K562 (cell line): ENCODE results near the gene NEK3. TPM values are rescaled to one million over a fixed set of nuclear protein-coding genes. Genes with fewer than 3 reads are reported as not detected.

Experiments used
- ATAC-seq: fragments of 200-7000 bp; cut with Tn5 transposase; 3 replicates; pipeline ENCODE4 v1.9.1; 2020; ENCODE audit warnings: moderate library complexity
- BruUV-seq: library from RNA; stranded (reverse); fragments of 400-500 nt; replicated peaks from 2 replicates; lab custom pipeline; 2021; lab: Mats Ljungman, UMichigan
- CTCF ChIA-PET: fragments of 300-600 bp; formaldehyde crosslinking; extraction: SDS; loops from one replicate; lab custom pipeline; 2021; ENCODE audit warnings: low intra/inter-chr PET ratio; lab: Yijun Ruan, JAX
- POLR2A ChIA-PET: fragments of 300-600, 350-650 bp; sonication (Branson Sonifier 250); formaldehyde crosslinking; extraction: SDS; loops from one replicate; lab custom pipeline; 2021; ENCODE audit warnings: antibody characterized with exemption, inconsistent platforms; lab: Yijun Ruan, JAX
- DNase-seq, 4 experiments: peaks; one replicate each; pipeline versions ENCODE4 v3.0.0 to v3.0.0-alpha.2; 2011 to 2018; ENCODE audit warnings: low spot score in 3 of 4, mixed read lengths in 3 of 4; ENCODE audit errors: extremely low read depth in 1 of 4
- FAIRE-seq: peaks from 2 replicates; lab custom pipeline; 2011; peaks lifted over from hg19 to GRCh38; lab: Jason Lieb, UNC
- H2AFZ ChIP-seq: 2 replicates; pipeline ENCODE4 v1.6.0; 2011; ENCODE audit warnings: low read depth, low read length, control low read depth, inconsistent platforms
- H3K27ac ChIP-seq: fragments of 200-600 bp; 3 replicates; pipeline ENCODE4 v1.8.0; 2011; ENCODE audit warnings: low read depth, mild to moderate bottlenecking, control low read depth, inconsistent platforms, low read length, moderate library complexity, mixed read lengths; ENCODE audit errors: extremely low read depth
- H3K27me3 ChIP-seq, 2 experiments: fragments of 300-600 bp in 1 of 2; 2 replicates in 1 of 2; 3 replicates in 1 of 2; pipeline versions ENCODE4 v1.6.0 to v1.8.0; 2011; ENCODE audit warnings: inconsistent platforms in 2 of 2, low read length in 2 of 2, mild to moderate bottlenecking in 1 of 2, mixed read lengths in 1 of 2, moderate library complexity in 1 of 2; ENCODE audit not compliant: control insufficient read depth in 2 of 2, insufficient read depth in 2 of 2
- H3K36me3 ChIP-seq: fragments of 300-600 bp; 3 replicates; pipeline ENCODE4 v1.8.0; 2011; ENCODE audit warnings: mild to moderate bottlenecking, low read length, inconsistent platforms; ENCODE audit not compliant: control insufficient read depth, insufficient read depth
- H3K4me1 ChIP-seq, 2 experiments: fragments of 200-600 bp in 1 of 2; replicated peaks in 1 of 2; 2 replicates in 1 of 2; 3 replicates in 1 of 2; pipeline versions ENCODE4 v1.5.1 to v1.8.0; 2011; ENCODE audit warnings: inconsistent platforms in 2 of 2, low read length in 2 of 2, mild to moderate bottlenecking in 1 of 2, mixed read lengths in 1 of 2, moderate library complexity in 1 of 2; ENCODE audit not compliant: control insufficient read depth in 2 of 2, insufficient read depth in 2 of 2
- H3K4me2 ChIP-seq: 2 replicates; pipeline ENCODE4 v1.6.1; 2011; ENCODE audit warnings: low read length, control low read depth, inconsistent platforms, mixed read lengths; ENCODE audit not compliant: insufficient read depth
- H3K4me3 ChIP-seq: fragments of 200-600 bp; sonication (generic), shearing (Covaris generic); 2 replicates; pipeline ENCODE4 v1.5.1; 2016; ENCODE audit warnings: control low read depth, inconsistent platforms
- H3K79me2 ChIP-seq: fragments of 200-600 bp; 3 replicates; pipeline ENCODE4 v1.8.0; 2011; ENCODE audit warnings: low read length, inconsistent platforms; ENCODE audit not compliant: control insufficient read depth, insufficient read depth
- H3K9ac ChIP-seq, 2 experiments: 2 replicates each; pipeline versions ENCODE4 v1.6.0 to v1.6.1; 2011; ENCODE audit warnings: low read depth in 2 of 2, low read length in 2 of 2, control low read depth in 1 of 2, inconsistent platforms in 1 of 2, mild to moderate bottlenecking in 1 of 2, mixed read lengths in 1 of 2; ENCODE audit not compliant: insufficient read depth in 1 of 2
- H3K9me1 ChIP-seq: one replicate; pipeline ENCODE4 v1.6.0; 2011; ENCODE audit warnings: inconsistent platforms, mild to moderate bottlenecking, low read length, moderate library complexity; ENCODE audit not compliant: control insufficient read depth, insufficient read depth
- H3K9me3 ChIP-seq: replicated peaks from 2 replicates; pipeline ENCODE4 v1.5.1; 2011; ENCODE audit warnings: low read depth, low read length, inconsistent platforms; ENCODE audit not compliant: control insufficient read depth, insufficient read depth
- H4K20me1 ChIP-seq: replicated peaks from 2 replicates; pipeline ENCODE4 v1.6.1; 2011; ENCODE audit warnings: low read length, inconsistent platforms, mixed read lengths; ENCODE audit not compliant: control insufficient read depth, insufficient read depth
- C11orf30 ChIP-seq: fragments of 450-650 bp; IDR thresholded peaks from 2 replicates; pipeline ENCODE4 v1.6.1; 2016; ENCODE audit warnings: low read depth, mild to moderate bottlenecking
- DEAF1 ChIP-seq: fragments of 450-650 bp; formaldehyde crosslinking; IDR thresholded peaks from 2 replicates; pipeline ENCODE4 v1.4.0; 2020; ENCODE audit warnings: mild to moderate bottlenecking, moderate library complexity
- DPF2 ChIP-seq: fragments of 450-650 bp; IDR thresholded peaks from 2 replicates; pipeline ENCODE4 v1.6.1; 2016
- HDAC6 ChIP-seq: IDR thresholded peaks from 2 replicates; pipeline ENCODE4 v1.6.1; 2012; ENCODE audit warnings: low read depth, mild to moderate bottlenecking, control low read depth, inconsistent platforms, low read length, moderate library complexity
- MYC ChIP-seq, 2 experiments: fragments of 250-450 bp in 1 of 2; sonication (Bioruptor Pico) in 1 of 2; IDR thresholded peaks; 2 replicates each; pipeline versions ENCODE4 v1.5.1 to v1.6.1; 2012 to 2021; ENCODE audit warnings: low read depth in 2 of 2, borderline replicate concordance in 1 of 2, improper control_type of control experiment in 1 of 2, low read length in 1 of 2, mild to moderate bottlenecking in 1 of 2, moderate library complexity in 1 of 2
- PCBP2 ChIP-seq: fragments of 200-400 bp; formaldehyde crosslinking; IDR thresholded peaks from 2 replicates; pipeline ENCODE4 v1.6.1; 2018; ENCODE audit warnings: low read length, low read depth, mild to moderate bottlenecking, moderate library complexity; ENCODE audit not compliant: poor library complexity, severe bottlenecking
- SMC3 ChIP-seq: conservative IDR thresholded peaks from 2 replicates; pipeline ENCODE4 v1.6.1; 2011; ENCODE audit warnings: low read depth, low read length, improper control_type of control experiment; ENCODE audit not compliant: insufficient read depth
- SRSF1 ChIP-seq: fragments of 200-400 bp; formaldehyde crosslinking; IDR thresholded peaks from 2 replicates; pipeline ENCODE4 v1.6.1; 2017; ENCODE audit warnings: mild to moderate bottlenecking, low read depth, low read length, moderate library complexity
- SRSF3 ChIP-seq: fragments of 200-400 bp; formaldehyde crosslinking; IDR thresholded peaks from 2 replicates; pipeline ENCODE4 v1.6.1; 2016; ENCODE audit warnings: mild to moderate bottlenecking, low read length, moderate library complexity; ENCODE audit not compliant: insufficient read depth
- TCF3 ChIP-seq: sonication (generic); formaldehyde crosslinking; IDR thresholded peaks from 2 replicates; pipeline ENCODE4 v1.4.0; 2020; ENCODE audit warnings: mild to moderate bottlenecking, missing genetic modification reagents
- ZNF316 ChIP-seq: fragments of 450-650 bp; IDR thresholded peaks from 2 replicates; pipeline ENCODE4 v1.6.1; 2016
- ZNF639 ChIP-seq, 2 experiments: fragments of 200-800 bp in 1 of 2; sonication (Bioruptor generic) in 1 of 2; sonication (generic) in 1 of 2; formaldehyde crosslinking in 1 of 2; IDR thresholded peaks in 1 of 2; conservative IDR thresholded peaks in 1 of 2; 2 replicates each; pipeline versions ENCODE4 v1.5.0 to v1.6.1; 2016 to 2020; ENCODE audit warnings: missing compliant biosample characterization in 1 of 2, missing genetic modification characterization in 1 of 2, missing genetic modification reagents in 1 of 2
- ZNF830 ChIP-seq: fragments of 250-450 bp; sonication (Bioruptor Pico); IDR thresholded peaks from 2 replicates; pipeline ENCODE4 v1.5.0; 2021; ENCODE audit warnings: mild to moderate bottlenecking
- WGBS: fragments of 100-300 bp; shearing (Covaris generic); methylation state at CpG from one replicate; pipeline ENCODE4 v1.1.6; 2016; ENCODE audit warnings: low coverage, mixed read lengths; ENCODE audit not compliant: insufficient coverage; ENCODE audit errors: missing lambda C conversion rate; 5-methylcytosine and 5-hydroxymethylcytosine counted together
- in situ Hi-C: fragments of 300-500 bp; cut with MboI; formaldehyde crosslinking; loops from 4 replicates; pipeline ENCODE4 v1.15.0; 2018; ENCODE audit warnings: inconsistent platforms, mixed read lengths
- intact Hi-C: fragments of 100-400 bp; cut with micrococcal nuclease; formaldehyde crosslinking; loops from 2 replicates; pipeline ENCODE4 v1.14.2; 2022
- polyA plus RNA-seq, 8 experiments: library from polyadenylated mRNA; depleted of rRNA in 4 of 8; stranded (reverse) in 5 of 8; unstranded in 3 of 8; fragments of >200 nt; fragmentation: Nextera tagmentation in 2 of 8; fragmentation: Illumina TruSeq in 1 of 8; extraction: Ambion mirVana in 2 of 8; extraction: Trizol in 1 of 8; gene quantifications; 2 replicates each; pipeline versions ENCODE4 v1.2.1 to v1.2.3, GENCODE V29; 2011 to 2014; ENCODE audit warnings: inconsistent platforms in 1 of 8, missing spikeins in 1 of 8
- total RNA-seq, 7 experiments: library from RNA; depleted of rRNA in 6 of 7; stranded (reverse); fragments of >200 nt in 6 of 7; fragmentation: Illumina TruSeq in 2 of 7; extraction: Trizol in 2 of 7; gene quantifications; 2 replicates each; pipeline versions ENCODE4 v1.2.1 to v1.2.3, GENCODE V29; 2011 to 2021; ENCODE audit warnings: low replicate concordance in 1 of 7

Gene NEK3
- total and polyA plus RNA-seq, 9 of the 15 experiments (the other 6 are each of a cell fraction or from before 2014, with no cell fraction given), result 6.2 to 11.0 (median 9.3) TPM

- peak; percentile 66 for TF ChIP-seq DEAF1
- TF ChIP-seq MYC (IDR thresholded peaks at IDR 0.05; ENCODE audit: low read depth, low read length), result peak; percentile 28; the same call in 1 of the 2 replicates
- no peak for TF ChIP-seq MYC (CRISPR knock-in tag; IDR thresholded peaks at IDR 0.05; ENCODE audit: borderline replicate concordance, low read depth)
- TF ChIP-seq PCBP2, result no peak
- peak; percentile 67 for TF ChIP-seq SMC3
- TF ChIP-seq DPF2, result 0 out of 2 replicates have a peak, but pooled peaks have one; percentile 6
- TF ChIP-seq, all 486 proteins: peak for 28
Measured at GRCh38 chr13:52127783-52128702, 31.4 kb downstream of the NEK3 start (continued).

- under 1% methylated on average over 6 of the region's 6 CpGs for WGBS
- Histone ChIP-seq H3K4me3 (no peak overlapping the region; the same call in 1 of the 2 replicates), H3K4me1 (peaks cover 22% of the 10 kb centered on the region in 2 experiments; a peak in 4 of 5 replicates), H3K36me3 (no peaks in the 10 kb centered on the region), H3K27me3 (no peaks in the 10 kb centered on the region), H3K9ac (no peak overlapping the region), H4K20me1 (no peaks in the 10 kb centered on the region), H3K79me2 (no peaks in the 10 kb centered on the region), H3K9me3 (no peaks in the 10 kb centered on the region), H3K27ac (peak overlapping the region; percentile 28; the same call in 2 of the 3 replicates), H3K9me1 (no peaks in the 10 kb centered on the region), H3K4me2 (peak overlapping the region; percentile 82), H2AFZ (peak overlapping the region; percentile 88)
- ChIA-PET POLR2A (interaction anchor here (0.6 to 1.0 kb wide), 2 partner anchors 202 to 312 kb away, joined by 3 read pairs; no protein-coding TSS in a partner anchor), CTCF (interaction anchor here (0.6 to 3.3 kb wide), 5 partner anchors 74 to 323 kb away, joined by 3 to 27 read pairs (median 4); partner anchors contain the start of gene VPS36)
- BruUV-seq, result no TSS peak
- intact Hi-C loops (loop anchor here (1.0 to 5.0 kb wide), 6 partner anchors 110 to 313 kb away; partner anchors contain the start of gene TMEM272), in situ Hi-C loops (loop anchor here (5.0 to 25.0 kb wide), 5 partner anchors 120 to 990 kb away; no protein-coding TSS in a partner anchor)
- FAIRE-seq (no peak), DNase-seq (peak in 1 of 4 experiments; percentile 9), ATAC-seq (peak; percentile 50)
- TF ChIP-seq ZNF316, result peak; percentile 78
- TF ChIP-seq TCF3 (CRISPR knock-in tag), result no peak
- TF ChIP-seq SRSF1, result no peak
- TF ChIP-seq C11orf30, result peak; percentile 68
- no peak for TF ChIP-seq SRSF3
- 0 out of 2 replicates have a peak, but pooled peaks have one; percentile 15 for TF ChIP-seq DPF2
- no peak for TF ChIP-seq ZNF639 (CRISPR knock-in tag; conservative IDR thresholded peaks at IDR 0.05 in 1 of 2, IDR thresholded peaks at IDR 0.05 in 1 of 2)
- no peak for TF ChIP-seq HDAC6
- TF ChIP-seq ZNF830 (CRISPR knock-in tag), result no peak
Measured at GRCh38 chr13:52127378-52127777, 32.0 kb downstream of the NEK3 start.
